ENCODE measurements around the gene CDH23. TPM values are rescaled to one million over a fixed set of nuclear protein-coding genes. Genes with fewer than 3 reads are reported as not detected.

Gene CDH23
- total RNA-seq, 1 experiment from 2014 or later = 0.29 TPM

GRCh38 chr10:71431239-71432100, 34.8 kb downstream of the CDH23 start:
- no peak for DNase-seq (ENCODE audit: low read depth, low spot score)
- in situ Hi-C loops (cut with HindIII; ENCODE audit: low pct_unique_long_range_greater_than_20kb, low sequenced_read_pairs) = no loop called here

DNA sequence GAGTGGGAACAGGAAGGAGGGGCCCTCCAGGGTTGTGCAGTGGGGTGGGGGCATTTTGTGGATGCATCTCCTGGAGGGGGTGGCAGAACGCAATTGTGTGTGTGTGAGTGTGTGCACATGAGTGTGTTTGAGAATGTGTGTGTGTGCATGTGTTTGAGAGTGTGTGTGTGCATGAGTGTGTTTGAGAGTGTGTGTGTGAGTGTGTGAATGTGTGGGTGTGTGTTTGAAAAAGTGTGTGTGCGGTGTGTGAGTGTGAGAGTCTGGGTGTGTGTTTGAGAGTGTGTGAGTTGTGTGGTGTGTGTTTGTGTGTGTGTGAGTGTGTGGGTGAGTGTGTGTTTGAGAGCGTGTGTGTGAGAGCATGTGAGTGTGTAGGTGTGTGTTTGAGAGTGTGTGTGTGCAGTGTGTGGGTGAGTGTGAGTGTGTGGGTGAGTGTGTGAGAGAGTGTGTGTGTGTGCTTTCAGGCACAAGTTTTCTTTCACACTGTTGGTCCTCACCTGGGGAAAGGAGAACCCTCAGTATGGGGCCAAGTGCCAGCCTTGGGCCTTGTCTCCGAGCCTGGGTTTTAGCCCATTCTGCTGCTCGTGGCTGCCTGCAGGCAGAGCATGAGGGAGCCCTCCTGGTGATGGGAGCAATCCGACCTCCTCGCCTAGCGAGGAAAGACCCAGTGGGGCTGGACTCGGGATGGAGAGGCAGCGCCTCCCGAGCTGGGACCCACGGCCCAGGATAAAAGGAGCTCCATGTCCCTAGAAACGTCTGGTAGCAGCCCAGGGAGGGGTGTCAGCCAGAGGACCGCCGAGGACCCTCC, 35.6 kb downstream of the CDH23 start:
- DNase-seq (ENCODE audit: low read depth, low spot score) = no peak
- in situ Hi-C loops (cut with HindIII; ENCODE audit: low pct_unique_long_range_greater_than_20kb, low sequenced_read_pairs) = no loop called here

DNA sequence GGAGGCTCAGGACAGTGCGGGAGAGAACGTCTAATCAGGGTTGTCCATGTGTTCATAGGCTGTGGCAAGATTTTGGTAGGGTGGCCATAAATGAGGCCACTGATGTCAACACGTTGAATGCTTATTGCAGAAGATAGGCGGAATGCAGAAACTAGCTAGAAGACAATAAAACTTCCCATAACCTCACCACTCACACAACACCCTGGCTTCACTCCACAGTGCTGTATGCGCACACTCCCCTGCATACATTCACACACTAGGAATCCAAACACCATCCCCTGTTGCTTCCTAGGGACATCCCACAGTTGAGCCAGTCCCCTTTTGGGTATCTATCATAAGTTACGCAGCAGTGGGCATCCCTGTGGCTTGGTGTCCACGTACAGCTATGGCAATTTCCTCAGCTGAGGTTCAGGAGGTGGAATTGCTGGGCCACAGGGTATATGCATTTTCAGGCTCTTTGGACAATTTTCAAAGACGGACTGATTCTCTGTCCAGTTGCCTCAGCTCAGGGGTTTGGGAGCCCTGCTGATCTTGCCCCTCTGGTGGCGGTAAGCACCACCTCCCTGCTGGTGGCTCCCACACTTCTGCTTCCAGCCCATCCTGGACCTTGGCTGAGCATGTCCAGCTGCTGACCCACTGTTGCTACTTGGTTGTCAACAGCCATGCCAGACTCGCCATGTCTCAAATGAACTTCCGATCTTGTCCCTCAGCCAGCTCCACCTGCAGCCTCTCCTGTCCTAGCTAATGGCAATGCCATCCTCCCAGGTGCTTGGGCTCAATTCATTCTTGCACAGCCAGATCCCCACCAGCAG, 36.4 kb downstream of the CDH23 start:
- DNase-seq (ENCODE audit: low read depth, low spot score) = no peak
- in situ Hi-C loops (cut with HindIII; ENCODE audit: low pct_unique_long_range_greater_than_20kb, low sequenced_read_pairs) = no loop called here

- DNase-seq (ENCODE audit: low read depth, low spot score) = no peak
- in situ Hi-C loops (cut with HindIII; ENCODE audit: low pct_unique_long_range_greater_than_20kb, low sequenced_read_pairs) = no loop called here
These were observed 37.3 kb downstream of the CDH23 start for GRCh38 chr10:71433768-71434744.

DNA sequence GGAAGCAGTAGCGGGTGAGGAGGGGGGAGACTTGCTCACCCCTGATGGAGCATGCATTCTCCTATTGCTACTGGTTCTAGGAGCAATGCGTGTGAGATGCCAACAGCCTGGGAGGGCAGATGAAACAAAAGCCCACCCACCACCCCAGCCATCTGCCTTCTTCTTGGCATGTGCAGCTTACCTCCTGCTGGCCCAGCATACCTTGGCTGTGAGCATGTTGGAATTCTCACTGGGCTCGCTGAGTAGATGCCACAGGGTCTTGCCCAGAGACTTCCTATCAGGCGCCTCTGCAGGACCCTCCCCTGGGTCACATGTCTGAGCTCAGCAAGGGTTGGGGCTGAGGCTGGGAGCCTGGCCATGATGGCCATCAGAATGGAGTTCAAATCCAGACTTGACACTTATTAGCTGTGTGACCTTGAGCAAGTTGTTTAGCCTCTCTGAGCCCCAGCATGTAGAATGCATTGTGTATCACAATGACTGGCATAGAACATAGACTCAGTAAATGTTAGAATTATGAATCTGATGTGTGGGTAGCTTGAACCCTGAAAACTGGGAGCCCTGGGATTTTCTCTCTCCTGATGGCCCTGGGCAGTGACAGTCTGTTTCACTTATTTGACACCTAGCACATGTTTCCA, 38.2 kb downstream of the CDH23 start:
- DNase-seq (ENCODE audit: low read depth, low spot score) = no peak
- in situ Hi-C loops (cut with HindIII; ENCODE audit: low pct_unique_long_range_greater_than_20kb, low sequenced_read_pairs) = no loop called here

GRCh38 chr10:71435571-71436267, 39.0 kb downstream of the CDH23 start:
- DNase-seq (ENCODE audit: low read depth, low spot score) = no peak

GRCh38 chr10:71436268-71437125, 39.8 kb downstream of the CDH23 start:
- no peak for DNase-seq (ENCODE audit: low read depth, low spot score)
- in situ Hi-C loops (cut with HindIII; ENCODE audit: low pct_unique_long_range_greater_than_20kb, low sequenced_read_pairs) = no loop called here

More at GRCh38 chr10:71435571-71436267, 39.0 kb downstream of the CDH23 start:
- in situ Hi-C loops (cut with HindIII; ENCODE audit: low pct_unique_long_range_greater_than_20kb, low sequenced_read_pairs) = no loop called here

GRCh38 chr10:71437537-71438092, 40.9 kb downstream of the CDH23 start:
- in situ Hi-C loops (cut with HindIII; ENCODE audit: low pct_unique_long_range_greater_than_20kb, low sequenced_read_pairs) = no loop called here
- DNase-seq (ENCODE audit: low read depth, low spot score) = no peak

DNA sequence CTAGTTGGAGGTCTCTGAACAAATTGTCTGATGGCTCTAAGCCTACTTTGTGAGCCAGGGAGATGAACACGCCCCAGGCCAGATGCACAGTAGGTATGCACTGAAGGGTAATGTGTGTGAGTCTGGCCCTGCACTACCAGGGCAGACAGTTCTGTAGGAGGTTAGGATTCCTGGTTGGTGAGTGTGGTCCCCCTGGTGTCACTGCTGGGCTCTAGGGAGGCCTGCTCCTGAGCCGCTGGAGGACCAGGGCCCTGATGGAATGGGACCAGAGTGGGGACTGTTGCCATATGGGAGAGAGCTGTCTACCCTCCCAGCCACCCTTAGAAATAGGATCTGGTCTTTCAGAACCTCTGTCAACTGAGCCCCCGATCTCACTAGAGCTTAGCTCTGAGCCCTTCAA, 42.0 kb downstream of the CDH23 start:
- in situ Hi-C loops (cut with HindIII; ENCODE audit: low pct_unique_long_range_greater_than_20kb, low sequenced_read_pairs) = no loop called here
- no peak for DNase-seq (ENCODE audit: low read depth, low spot score)

DNA sequence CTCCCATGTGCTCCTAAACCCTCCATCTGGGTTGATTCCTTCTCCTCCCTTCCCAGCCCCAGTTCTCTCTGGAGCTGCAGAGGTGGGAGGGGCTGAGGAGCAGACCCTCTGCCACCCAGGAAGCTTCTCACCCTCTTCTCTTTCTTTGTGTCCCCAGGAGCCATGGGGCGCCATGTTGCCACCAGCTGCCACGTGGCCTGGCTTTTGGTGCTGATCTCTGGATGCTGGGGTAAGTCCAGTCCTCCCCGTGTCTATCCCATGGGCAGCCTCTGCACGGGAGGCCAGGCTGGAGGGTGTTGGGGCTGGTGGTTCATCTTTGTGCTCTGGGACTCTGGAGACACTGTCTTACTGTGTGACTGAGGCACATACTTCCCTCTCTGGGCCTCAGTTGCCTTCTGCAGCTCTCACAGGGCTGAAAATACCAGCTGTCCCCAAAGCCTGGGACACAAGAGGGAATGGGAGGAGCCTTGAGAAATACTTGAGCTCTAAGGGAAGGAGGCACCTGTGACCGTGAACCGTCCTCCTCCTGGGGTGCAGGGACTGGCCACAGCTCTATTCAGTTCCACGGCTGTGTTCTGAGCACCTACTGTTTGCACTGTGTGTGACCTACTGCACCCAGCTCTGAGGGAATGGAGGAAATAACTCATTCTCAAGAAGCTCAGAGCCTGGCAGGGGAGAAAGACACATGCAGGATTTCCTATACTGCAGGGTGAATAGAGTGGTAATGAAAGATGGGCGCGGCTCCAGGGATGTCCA, 43.1 kb downstream of the CDH23 start:
- DNase-seq (ENCODE audit: low read depth, low spot score) = no peak
- in situ Hi-C loops (cut with HindIII; ENCODE audit: low pct_unique_long_range_greater_than_20kb, low sequenced_read_pairs) = no loop called here

DNA sequence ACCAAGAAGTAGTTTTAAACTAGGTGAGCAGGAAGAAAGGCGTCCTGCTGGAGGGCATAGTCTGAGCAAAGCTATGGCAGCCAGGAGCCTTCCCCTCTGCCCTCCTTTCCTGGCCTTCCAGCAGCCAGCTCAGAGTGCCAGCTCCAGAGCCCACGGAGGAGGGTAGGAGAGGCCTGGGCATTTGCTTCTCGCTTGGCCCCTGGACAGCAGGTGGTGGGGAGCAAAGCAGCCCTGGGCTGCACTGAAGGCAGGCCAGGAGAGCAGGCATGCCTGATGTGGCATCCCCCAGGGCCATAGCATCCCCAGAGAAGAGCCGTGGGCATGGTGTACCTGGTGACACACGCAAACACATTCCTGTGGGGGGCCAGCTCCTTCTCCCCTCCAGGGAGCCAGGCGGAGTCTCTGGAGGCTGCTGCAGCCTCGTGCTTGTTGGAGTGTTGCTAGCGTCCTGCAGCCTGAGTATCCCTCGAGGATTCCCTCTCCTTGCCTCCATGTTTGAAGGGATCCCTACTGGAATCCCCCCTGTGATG, 43.9 kb downstream of the CDH23 start:
- no peak for DNase-seq (ENCODE audit: low read depth, low spot score)
- in situ Hi-C loops (cut with HindIII; ENCODE audit: low pct_unique_long_range_greater_than_20kb, low sequenced_read_pairs) = no loop called here

DNA sequence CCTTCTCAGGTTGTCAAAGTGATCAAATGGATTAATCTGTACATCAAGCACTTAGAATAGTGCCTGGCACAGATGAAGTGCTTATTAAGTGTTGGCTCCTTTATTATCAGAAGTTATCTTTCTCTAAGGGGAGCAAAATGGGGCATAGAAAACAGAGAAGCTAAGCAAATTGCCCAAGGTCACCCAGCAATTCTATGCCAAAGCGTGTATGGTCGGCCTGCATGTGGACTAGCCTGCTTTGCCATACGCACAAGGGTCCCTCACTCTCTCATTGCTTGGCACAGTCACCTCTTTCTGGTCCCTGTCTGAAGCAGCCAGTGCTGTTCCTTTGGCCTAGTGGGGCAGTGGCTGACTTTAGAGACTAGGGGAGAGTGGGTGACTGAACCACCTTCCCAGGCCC, 45.3 kb downstream of the CDH23 start:
- in situ Hi-C loops (cut with HindIII; ENCODE audit: low pct_unique_long_range_greater_than_20kb, low sequenced_read_pairs) = no loop called here
- no peak for DNase-seq (ENCODE audit: low read depth, low spot score)

DNA sequence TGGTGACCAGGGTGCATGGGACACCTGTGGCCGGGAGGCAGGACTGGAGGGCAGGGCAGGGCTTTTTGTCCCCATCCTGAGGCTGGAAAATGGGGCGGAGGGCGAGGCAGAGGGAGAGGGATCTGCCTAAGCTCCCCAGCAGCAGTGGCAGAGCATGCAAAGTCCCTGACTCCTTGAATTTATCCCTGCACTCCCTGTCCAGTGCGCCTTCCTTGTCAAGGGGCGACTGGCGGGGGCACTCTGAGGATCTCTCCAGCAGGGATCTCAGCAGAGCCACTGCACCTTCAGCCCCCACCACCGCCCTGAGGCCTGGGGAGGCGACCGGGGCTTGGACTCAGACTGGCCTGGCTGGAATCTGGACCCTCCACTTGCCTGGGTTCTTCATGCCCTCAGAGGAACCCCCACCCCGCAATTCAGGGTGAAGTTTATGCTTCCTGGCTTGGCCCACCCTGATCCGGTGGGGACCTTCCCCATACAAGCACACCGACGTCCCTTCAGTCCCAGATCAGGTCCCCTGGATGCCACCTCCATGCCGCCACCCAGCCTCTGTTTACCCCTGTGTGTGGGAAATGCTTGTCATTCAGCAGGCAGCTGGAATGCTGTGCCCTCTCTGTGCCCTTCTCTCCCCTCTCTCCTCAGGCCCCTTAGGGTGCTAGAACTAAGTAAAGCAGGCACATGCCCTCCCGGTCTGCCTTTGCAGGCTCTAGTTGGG, 46.3 kb downstream of the CDH23 start:
- DNase-seq (ENCODE audit: low read depth, low spot score) = no peak
- in situ Hi-C loops (cut with HindIII; ENCODE audit: low pct_unique_long_range_greater_than_20kb, low sequenced_read_pairs) = no loop called here
